Measurements from ENCODE around the gene PIK3R4.

PIK3R4 gene

GRCh38 chr3:130746246-130747039 is at the start of gene PIK3R4:
PIK3R4 (minus strand) TSS chr3:130746829; CDS start chr3:130745218, 1,611 bp downstream.
- peak; percentile 98 for DNase-seq

GRCh38 chr3:130795396-130795795 is 48.8 kb upstream of the PIK3R4 start:
- DNase-seq = no peak

GRCh38 chr3:130792246-130792645 is 45.6 kb upstream of the PIK3R4 start:
- peak; percentile 13 for DNase-seq

GRCh38 chr3:130789782-130790322 is 43.2 kb upstream of the PIK3R4 start:
- DNase-seq = no peak

GRCh38 chr3:130787422-130788068 is 40.9 kb upstream of the PIK3R4 start:
- peak; percentile 82 for DNase-seq

GRCh38 chr3:130786306-130786705 is 39.7 kb upstream of the PIK3R4 start:
- no peak for DNase-seq

- no peak for DNase-seq
These were observed 37.0 kb upstream of the PIK3R4 start for GRCh38 chr3:130783629-130784028.

- DNase-seq = no peak
These were observed 32.9 kb upstream of the PIK3R4 start for GRCh38 chr3:130779486-130779885.

- peak; percentile 70 for DNase-seq
These were observed 32.4 kb upstream of the PIK3R4 start for GRCh38 chr3:130779031-130779430.

GRCh38 chr3:130773366-130773765 is 26.7 kb upstream of the PIK3R4 start:
- no peak for DNase-seq

GRCh38 chr3:130772129-130772528 is 25.5 kb upstream of the PIK3R4 start:
- DNase-seq = no peak

GRCh38 chr3:130770644-130771043 is 24.0 kb upstream of the PIK3R4 start:
- DNase-seq = no peak

GRCh38 chr3:130761730-130762311 is 15.2 kb upstream of the PIK3R4 start:
- DNase-seq = no peak

GRCh38 chr3:130760922-130761321 is 14.3 kb upstream of the PIK3R4 start:
- DNase-seq = no peak

GRCh38 chr3:130759692-130760338 is 13.2 kb upstream of the PIK3R4 start:
- DNase-seq = peak; percentile 71

- no peak for DNase-seq
These were observed 12.2 kb upstream of the PIK3R4 start for GRCh38 chr3:130758624-130759369.

GRCh38 chr3:130757611-130758150 is 11.1 kb upstream of the PIK3R4 start:
- no peak for DNase-seq

- peak; percentile 13 for DNase-seq
These were observed 9.0 kb upstream of the PIK3R4 start for GRCh38 chr3:130755666-130756065.

GRCh38 chr3:130748981-130749380 is 2.4 kb upstream of the PIK3R4 start:
- DNase-seq = no peak

- peak; percentile 17 for DNase-seq
These were observed 1.8 kb upstream of the PIK3R4 start for GRCh38 chr3:130748467-130748861.

GRCh38 chr3:130743354-130743753 is 3.3 kb downstream of the PIK3R4 start:
- no peak for DNase-seq

GRCh38 chr3:130741946-130742610 is 4.6 kb downstream of the PIK3R4 start:
- no peak for DNase-seq

Data from DMS53 (cell line).